Measurements from ENCODE around the gene IFT57. TPM values are rescaled to one million over a fixed set of nuclear protein-coding genes. Genes with fewer than 3 reads are reported as not detected.

The IFT57 gene
- total and polyA plus RNA-seq, 3 experiments from 2014 or later, result 33.2 to 45.9 (median 43.0) TPM

GRCh38 chr3:108191394-108191793 lies 30.8 kb downstream of the IFT57 start:
- no peaks in the 10 kb centered on the region for H3K4me1 Mint-ChIP-seq

GRCh38 chr3:108190346-108190745 lies 31.9 kb downstream of the IFT57 start:
- no peak overlapping the region for H3K4me3 ChIP-seq (ENCODE audit: low read length)
- no peaks in the 10 kb centered on the region for H3K9me3 ChIP-seq (ENCODE audit: low read length)
- DNase-seq, result no peak
- H3K27me3 ChIP-seq (ENCODE audit: insufficient read depth, low read length, poor library complexity, severe bottlenecking), result no peaks in the 10 kb centered on the region
- H3K27ac Mint-ChIP-seq, result no peak overlapping the region
- H3K4me3 Mint-ChIP-seq, result no peak overlapping the region
- H3K4me1 Mint-ChIP-seq, result no peaks in the 10 kb centered on the region
- CTCF ChIA-PET, result no interaction called here
- peaks cover 22 to 42% (median 37%) of the 10 kb centered on the region in 3 donors for H3K36me3 Mint-ChIP-seq
- H3K36me3 ChIP-seq (ENCODE audit: insufficient read depth, low read length), result no peaks in the 10 kb centered on the region
- POLR2A ChIA-PET, result no interaction called here
- H3K27me3 Mint-ChIP-seq, result no peaks in the 10 kb centered on the region
- H3K27ac ChIP-seq (ENCODE audit: low read depth, low read length), result no peak overlapping the region
- H3K9me3 Mint-ChIP-seq, result peaks cover 0 to 3% (median 0%) of the 10 kb centered on the region in 5 donors
- H3K4me1 ChIP-seq (ENCODE audit: insufficient read depth, low read length), result no peaks in the 10 kb centered on the region

More at GRCh38 chr3:108191394-108191793, 30.8 kb downstream of the IFT57 start:
- no peak overlapping the region for H3K4me3 Mint-ChIP-seq
- H3K27ac ChIP-seq (ENCODE audit: low read depth, low read length), result no peak overlapping the region
- H3K9me3 ChIP-seq (ENCODE audit: low read length), result no peaks in the 10 kb centered on the region
- H3K4me3 ChIP-seq (ENCODE audit: low read length), result no peak overlapping the region
- H3K36me3 ChIP-seq (ENCODE audit: insufficient read depth, low read length), result no peaks in the 10 kb centered on the region
- ChIA-PET POLR2A (interaction anchor here (0.6 kb wide), 1 partner anchor 69 kb away, joined by 5 read pairs; no protein-coding TSS in a partner anchor), CTCF (no interaction called here)
- no peak overlapping the region for H3K27ac Mint-ChIP-seq
- H3K9me3 Mint-ChIP-seq, result peaks cover 0 to 3% (median 0%) of the 10 kb centered on the region in 5 donors
- H3K36me3 Mint-ChIP-seq, result peaks cover 21 to 37% (median 29%) of the 10 kb centered on the region in 3 donors
- DNase-seq, result no peak
- no peaks in the 10 kb centered on the region for H3K4me1 ChIP-seq (ENCODE audit: insufficient read depth, low read length)
- H3K27me3 Mint-ChIP-seq, result no peaks in the 10 kb centered on the region
- H3K27me3 ChIP-seq (ENCODE audit: insufficient read depth, low read length, poor library complexity, severe bottlenecking), result no peaks in the 10 kb centered on the region

GRCh38 chr3:108189440-108189839 lies 32.8 kb downstream of the IFT57 start:
- H3K36me3 ChIP-seq (ENCODE audit: insufficient read depth, low read length), result no peaks in the 10 kb centered on the region
- CTCF ChIA-PET, result interaction anchor here (1.1 kb wide), 1 partner anchor 11 kb away, joined by 3 read pairs; no protein-coding TSS in a partner anchor
- H3K4me1 ChIP-seq (ENCODE audit: insufficient read depth, low read length), result no peaks in the 10 kb centered on the region
- no peak overlapping the region for H3K4me3 Mint-ChIP-seq
- no peaks in the 10 kb centered on the region for H3K27me3 Mint-ChIP-seq
- peaks cover 25 to 48% (median 39%) of the 10 kb centered on the region in 3 donors for H3K36me3 Mint-ChIP-seq
- no peak overlapping the region for H3K4me3 ChIP-seq (ENCODE audit: low read length)
- POLR2A ChIA-PET, result no interaction called here
- no peaks in the 10 kb centered on the region for H3K9me3 ChIP-seq (ENCODE audit: low read length)
- peaks cover 0 to 10% (median 4%) of the 10 kb centered on the region in 5 donors for H3K9me3 Mint-ChIP-seq
- H3K27ac ChIP-seq (ENCODE audit: low read depth, low read length), result no peak overlapping the region
- no peaks in the 10 kb centered on the region for H3K27me3 ChIP-seq (ENCODE audit: insufficient read depth, low read length, poor library complexity, severe bottlenecking)
- no peak for DNase-seq
- no peak overlapping the region for H3K27ac Mint-ChIP-seq
- H3K4me1 Mint-ChIP-seq, result no peaks in the 10 kb centered on the region

DNA sequence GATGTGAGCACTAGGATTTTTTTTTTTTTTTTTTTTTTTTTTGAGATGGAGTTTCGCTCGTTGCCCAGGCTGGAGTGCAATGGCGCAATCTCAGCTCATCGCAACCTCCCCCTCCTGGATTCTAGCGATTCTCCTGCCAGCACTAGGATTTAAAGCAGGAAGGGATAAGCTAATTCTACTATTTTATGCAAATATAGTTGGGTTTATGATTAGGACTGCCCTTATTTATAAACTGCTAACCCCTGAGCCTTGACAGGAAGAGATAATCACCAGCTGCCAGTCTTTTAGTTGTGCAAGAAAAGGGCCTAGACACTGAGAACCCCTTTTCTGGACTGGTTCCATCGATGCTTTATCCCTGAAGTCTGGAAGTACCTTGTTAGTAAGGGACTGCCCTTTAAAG lies 36.7 kb downstream of the IFT57 start:
- ChIA-PET CTCF (no interaction called here), POLR2A (no interaction called here)
- peaks cover 0 to 8% (median 4%) of the 10 kb centered on the region in 5 donors for H3K9me3 Mint-ChIP-seq
- H3K27ac Mint-ChIP-seq, result no peak overlapping the region
- Histone ChIP-seq H3K4me3 (ENCODE audit: low read length) (no peak overlapping the region), H3K9me3 (ENCODE audit: low read length) (no peaks in the 10 kb centered on the region), H3K27me3 (ENCODE audit: insufficient read depth, low read length, poor library complexity, severe bottlenecking) (no peaks in the 10 kb centered on the region), H3K27ac (ENCODE audit: low read depth, low read length) (no peak overlapping the region), H3K4me1 (ENCODE audit: insufficient read depth, low read length) (no peaks in the 10 kb centered on the region), H3K36me3 (ENCODE audit: insufficient read depth, low read length) (no peaks in the 10 kb centered on the region)
- no peaks in the 10 kb centered on the region for H3K27me3 Mint-ChIP-seq
- H3K4me1 Mint-ChIP-seq, result peaks cover 4 to 6% (median 4%) of the 10 kb centered on the region in 3 donors
- H3K36me3 Mint-ChIP-seq, result peaks cover 21 to 39% (median 38%) of the 10 kb centered on the region in 3 donors
- H3K4me3 Mint-ChIP-seq, result no peak overlapping the region
- DNase-seq, result no peak

DNA sequence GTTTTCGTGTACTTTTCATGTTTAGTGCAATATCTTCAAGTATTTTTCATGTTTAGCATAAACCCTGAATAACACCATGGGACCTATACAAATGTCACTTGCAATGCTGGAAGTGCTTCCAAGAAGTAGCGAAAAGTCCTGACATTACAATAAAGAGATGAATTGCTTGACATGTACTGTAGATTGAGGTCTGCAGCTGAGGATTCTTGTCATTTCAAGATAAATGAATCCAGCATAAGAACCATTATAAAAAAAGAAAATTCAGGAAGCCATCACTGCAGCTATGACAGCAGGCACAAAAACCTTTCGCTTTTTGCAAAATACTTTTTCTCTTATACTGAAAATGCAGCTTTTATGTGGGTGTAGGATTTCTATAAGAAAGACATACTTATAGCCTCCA lies 37.4 kb downstream of the IFT57 start:
- Mint-ChIP-seq H3K9me3 (peaks cover 0 to 8% (median 4%) of the 10 kb centered on the region in 5 donors), H3K36me3 (peaks cover 14 to 32% (median 31%) of the 10 kb centered on the region in 3 donors), H3K4me1 (peaks cover 4 to 9% (median 4%) of the 10 kb centered on the region in 3 donors), H3K4me3 (no peak overlapping the region), H3K27ac (no peak overlapping the region), H3K27me3 (no peaks in the 10 kb centered on the region)
- Histone ChIP-seq H3K36me3 (ENCODE audit: insufficient read depth, low read length) (no peaks in the 10 kb centered on the region), H3K9me3 (ENCODE audit: low read length) (no peaks in the 10 kb centered on the region), H3K4me1 (ENCODE audit: insufficient read depth, low read length) (no peaks in the 10 kb centered on the region), H3K27ac (ENCODE audit: low read depth, low read length) (no peak overlapping the region), H3K4me3 (ENCODE audit: low read length) (no peak overlapping the region), H3K27me3 (ENCODE audit: insufficient read depth, low read length, poor library complexity, severe bottlenecking) (no peaks in the 10 kb centered on the region)
- DNase-seq, result no peak
- CTCF ChIA-PET, result no interaction called here
- POLR2A ChIA-PET, result no interaction called here

DNA sequence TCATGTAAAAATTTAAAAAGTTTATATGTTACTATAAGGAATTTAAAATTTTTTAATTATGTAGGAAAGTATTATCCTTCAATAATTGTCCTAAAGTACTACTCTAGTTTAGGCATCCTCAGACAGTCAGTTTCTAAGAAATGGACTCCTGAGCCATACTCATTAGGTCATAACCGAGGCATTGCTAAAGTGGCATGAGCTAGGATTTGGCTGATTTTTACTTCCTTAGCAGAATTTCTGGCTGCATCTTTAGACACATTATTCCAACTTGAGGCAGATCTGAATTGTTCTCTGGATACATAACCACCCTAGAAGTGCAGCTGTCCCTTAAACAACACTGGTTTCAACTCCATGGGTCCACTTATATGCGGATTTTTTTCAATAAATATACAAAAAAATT lies 38.3 kb downstream of the IFT57 start:
- H3K4me3 ChIP-seq (ENCODE audit: low read length), result no peak overlapping the region
- Mint-ChIP-seq H3K27me3 (no peaks in the 10 kb centered on the region), H3K4me3 (no peak overlapping the region), H3K36me3 (peaks cover 11 to 28% (median 26%) of the 10 kb centered on the region in 3 donors), H3K9me3 (peaks cover 0 to 7% (median 4%) of the 10 kb centered on the region in 5 donors), H3K27ac (no peak overlapping the region), H3K4me1 (peaks cover 4 to 9% (median 5%) of the 10 kb centered on the region in 3 donors)
- POLR2A ChIA-PET, result no interaction called here
- H3K27ac ChIP-seq (ENCODE audit: low read depth, low read length), result no peak overlapping the region
- H3K4me1 ChIP-seq (ENCODE audit: insufficient read depth, low read length), result no peaks in the 10 kb centered on the region
- no peaks in the 10 kb centered on the region for H3K36me3 ChIP-seq (ENCODE audit: insufficient read depth, low read length)
- no peaks in the 10 kb centered on the region for H3K27me3 ChIP-seq (ENCODE audit: insufficient read depth, low read length, poor library complexity, severe bottlenecking)
- H3K9me3 ChIP-seq (ENCODE audit: low read length), result no peaks in the 10 kb centered on the region
- CTCF ChIA-PET, result no interaction called here
- DNase-seq, result no peak

- POLR2A ChIA-PET, result no interaction called here
- Mint-ChIP-seq H3K4me1 (peaks cover 4 to 9% (median 6%) of the 10 kb centered on the region in 3 donors), H3K27ac (peak overlapping the region in 1 of 8 donors; percentile 34), H3K9me3 (peaks cover 0 to 7% (median 4%) of the 10 kb centered on the region in 5 donors), H3K36me3 (peaks cover 11 to 28% (median 26%) of the 10 kb centered on the region in 3 donors), H3K4me3 (no peak overlapping the region), H3K27me3 (no peaks in the 10 kb centered on the region)
- H3K4me3 ChIP-seq (ENCODE audit: low read length), result no peak overlapping the region
- DNase-seq, result no peak
- no peaks in the 10 kb centered on the region for H3K27me3 ChIP-seq (ENCODE audit: insufficient read depth, low read length, poor library complexity, severe bottlenecking)
- CTCF ChIA-PET, result no interaction called here
- H3K9me3 ChIP-seq (ENCODE audit: low read length), result no peaks in the 10 kb centered on the region
- H3K27ac ChIP-seq (ENCODE audit: low read depth, low read length), result no peak overlapping the region
- no peaks in the 10 kb centered on the region for H3K4me1 ChIP-seq (ENCODE audit: insufficient read depth, low read length)
- H3K36me3 ChIP-seq (ENCODE audit: insufficient read depth, low read length), result no peaks in the 10 kb centered on the region
Measured at GRCh38 chr3:108183181-108183580, 39.0 kb downstream of the IFT57 start.

GRCh38 chr3:108182339-108182738 lies 39.9 kb downstream of the IFT57 start:
- POLR2A ChIA-PET, result no interaction called here
- no peak for DNase-seq
- no peak overlapping the region for H3K4me3 ChIP-seq (ENCODE audit: low read length)
- no peaks in the 10 kb centered on the region for H3K27me3 Mint-ChIP-seq
- no peak overlapping the region for H3K27ac ChIP-seq (ENCODE audit: low read depth, low read length)
- CTCF ChIA-PET, result no interaction called here
- H3K36me3 Mint-ChIP-seq, result peaks cover 12 to 25% (median 19%) of the 10 kb centered on the region in 3 donors
- peaks cover 4 to 10% (median 6%) of the 10 kb centered on the region in 3 donors for H3K4me1 Mint-ChIP-seq
- no peaks in the 10 kb centered on the region for H3K4me1 ChIP-seq (ENCODE audit: insufficient read depth, low read length)
- H3K9me3 Mint-ChIP-seq, result peaks cover 0 to 7% (median 4%) of the 10 kb centered on the region in 5 donors
- H3K36me3 ChIP-seq (ENCODE audit: insufficient read depth, low read length), result no peaks in the 10 kb centered on the region
- H3K27ac Mint-ChIP-seq, result no peak overlapping the region
- H3K4me3 Mint-ChIP-seq, result no peak overlapping the region
- no peaks in the 10 kb centered on the region for H3K27me3 ChIP-seq (ENCODE audit: insufficient read depth, low read length, poor library complexity, severe bottlenecking)
- no peaks in the 10 kb centered on the region for H3K9me3 ChIP-seq (ENCODE audit: low read length)
